HepG2 (cell line): ENCODE data around the gene OXLD1. TPM values are rescaled to one million over a fixed set of nuclear protein-coding genes. Genes with fewer than 3 reads are reported as not detected.

Experiments used
- ATAC-seq: fragments of 200-7000 bp; cut with Tn5 transposase; 3 replicates; pipeline ENCODE4 v1.9.1; 2020; ENCODE audit warnings: mild to moderate bottlenecking, moderate library complexity
- BruUV-seq: library from RNA; stranded (reverse); fragments of 400-500 nt; replicated peaks from 2 replicates; lab custom pipeline; 2021; lab: Mats Ljungman, UMichigan
- CTCF ChIA-PET: fragments of 300-600 bp; formaldehyde crosslinking; extraction: SDS; loops from one replicate; lab custom pipeline; 2021; ENCODE audit warnings: low total read pairs, inconsistent platforms, low intra/inter-chr PET ratio; lab: Yijun Ruan, JAX
- POLR2A ChIA-PET: fragments of 350-600 bp; sonication (Branson Sonifier 250); formaldehyde crosslinking; loops from one replicate; lab custom pipeline; 2020; ENCODE audit warnings: antibody characterized with exemption, inconsistent platforms; lab: Yijun Ruan, JAX
- DNase-seq: peaks from one replicate; pipeline ENCODE4 v3.0.0-alpha.2; 2015; ENCODE audit warnings: low spot score
- FAIRE-seq: peaks from 3 replicates; lab custom pipeline; 2011; peaks lifted over from hg19 to GRCh38; lab: Jason Lieb, UNC
- H2AFZ ChIP-seq: one replicate; pipeline ENCODE4 v1.6.1; 2011; ENCODE audit warnings: low read length, inconsistent platforms
- H3K27ac ChIP-seq: fragments of 300-600 bp; 3 replicates; pipeline ENCODE4 v1.8.0; 2011; ENCODE audit warnings: mixed run types, mild to moderate bottlenecking, mixed read lengths, low read length, inconsistent platforms; ENCODE audit not compliant: insufficient read depth; ENCODE audit errors: extremely low read length
- H3K27me3 ChIP-seq, 2 experiments: fragments of 200-600 bp in 1 of 2; 2 replicates in 1 of 2; 3 replicates in 1 of 2; pipeline versions ENCODE4 v1.6.0 to v1.8.0; 2011; ENCODE audit warnings: low read length in 2 of 2, mild to moderate bottlenecking in 2 of 2, moderate library complexity in 2 of 2, inconsistent platforms in 1 of 2; ENCODE audit not compliant: insufficient read depth in 2 of 2, control insufficient read depth in 1 of 2
- H3K36me3 ChIP-seq, 2 experiments: fragments of 200-600 bp in 1 of 2; replicated peaks in 1 of 2; 2 replicates in 1 of 2; 3 replicates in 1 of 2; pipeline versions ENCODE4 v1.5.1 to v1.8.0; 2011; ENCODE audit warnings: low read length in 2 of 2, inconsistent platforms in 1 of 2; ENCODE audit not compliant: insufficient read depth in 2 of 2, control insufficient read depth in 1 of 2
- H3K4me1 ChIP-seq: 2 replicates; pipeline ENCODE4 v1.5.1; 2012; ENCODE audit warnings: low read length, inconsistent platforms; ENCODE audit not compliant: insufficient read depth
- H3K4me2 ChIP-seq: 2 replicates; pipeline ENCODE4 v1.6.0; 2011; ENCODE audit warnings: low read depth, low read length, inconsistent platforms
- H3K4me3 ChIP-seq, 3 experiments: fragments of 200-600 bp in 1 of 3; sonication (generic), shearing (Covaris generic) in 1 of 3; replicated peaks in 1 of 3; 2 replicates each; pipeline ENCODE4 v1.5.1; 2011 to 2016; ENCODE audit warnings: low read length in 3 of 3, inconsistent platforms in 2 of 3, low read depth in 2 of 3, mild to moderate bottlenecking in 2 of 3, control low read depth in 1 of 3, mixed read lengths in 1 of 3; ENCODE audit not compliant: insufficient read depth in 1 of 3
- H3K79me2 ChIP-seq: one replicate; pipeline ENCODE4 v1.6.1; 2011; ENCODE audit warnings: low read length, inconsistent platforms; ENCODE audit not compliant: insufficient read depth
- H3K9ac ChIP-seq: 2 replicates; pipeline ENCODE4 v1.6.0; 2011; ENCODE audit warnings: mild to moderate bottlenecking, low read depth, low read length, inconsistent platforms; ENCODE audit not compliant: insufficient read depth
- H3K9me3 ChIP-seq: 2 replicates; pipeline ENCODE4 v1.5.1; 2012; ENCODE audit warnings: mild to moderate bottlenecking, low read length
- H4K20me1 ChIP-seq: 2 replicates; pipeline ENCODE4 v1.6.0; 2011; ENCODE audit warnings: inconsistent platforms, mild to moderate bottlenecking, low read length, moderate library complexity; ENCODE audit not compliant: insufficient read depth
- EEA1 ChIP-seq: sonication (generic); formaldehyde crosslinking; IDR thresholded peaks from 2 replicates; pipeline ENCODE4 v1.5.1; 2020; ENCODE audit warnings: mild to moderate bottlenecking, missing genetic modification reagents, borderline replicate concordance
- REPIN1 ChIP-seq: sonication (generic); formaldehyde crosslinking; IDR thresholded peaks from 2 replicates; pipeline ENCODE4 v1.8.0; 2022; ENCODE audit warnings: missing genetic modification reagents, low read depth, mild to moderate bottlenecking, borderline replicate concordance
- ZBTB4 ChIP-seq: sonication (generic); formaldehyde crosslinking; IDR thresholded peaks from 2 replicates; pipeline ENCODE4 v1.4.0; 2020; ENCODE audit warnings: missing genetic modification reagents, mild to moderate bottlenecking, borderline replicate concordance
- ZNF180 ChIP-seq: sonication (generic); formaldehyde crosslinking; IDR thresholded peaks from 2 replicates; pipeline ENCODE4 v1.4.0; 2020; ENCODE audit warnings: low read depth, missing genetic modification reagents, borderline replicate concordance
- ZNF318 ChIP-seq: sonication (generic); formaldehyde crosslinking; IDR thresholded peaks from 2 replicates; pipeline ENCODE4 v1.4.0; 2020; ENCODE audit warnings: mild to moderate bottlenecking, missing genetic modification reagents
- ZNF550 ChIP-seq: sonication (generic); formaldehyde crosslinking; IDR thresholded peaks from 2 replicates; pipeline ENCODE4 v1.4.0; 2020; ENCODE audit warnings: mild to moderate bottlenecking, missing genetic modification reagents, borderline replicate concordance
- ZNF615 ChIP-seq: sonication (generic); formaldehyde crosslinking; IDR thresholded peaks from 2 replicates; pipeline ENCODE4 v1.5.0; 2020; ENCODE audit warnings: mild to moderate bottlenecking, missing genetic modification reagents, borderline replicate concordance
- ZNF691 ChIP-seq: sonication (generic); formaldehyde crosslinking; IDR thresholded peaks from 2 replicates; pipeline ENCODE4 v1.4.0; 2020; ENCODE audit warnings: missing genetic modification reagents, low read depth, mild to moderate bottlenecking, borderline replicate concordance
- WGBS: methylation state at CpG from one replicate; pipeline ENCODE4 v1.1.6; 2017; ENCODE audit warnings: low lambda C conversion rate; 5-methylcytosine and 5-hydroxymethylcytosine counted together
- in situ Hi-C: cut with HindIII; loops from 2 replicates; pipeline ENCODE4 v1.10.0; 2017; ENCODE audit warnings: low pct_unique_long_range_greater_than_20kb; ENCODE audit not compliant: extremely low pct_ligation_motif_present
- intact Hi-C: fragments of 100-400 bp; cut with micrococcal nuclease; formaldehyde crosslinking; loops from one replicate; pipeline ENCODE4 v1.10.0; 2022; ENCODE audit not compliant: unreplicated experiment
- polyA plus RNA-seq, 8 experiments: library from polyadenylated mRNA; depleted of rRNA in 3 of 8; stranded (reverse) in 7 of 8; unstranded in 1 of 8; fragments of >200 nt; fragmentation: Illumina TruSeq in 4 of 8; extraction: Trizol in 4 of 8; gene quantifications; 2 replicates each; pipeline versions ENCODE4 v1.2.1 to v1.2.3, GENCODE V29; 2011 to 2016; ENCODE audit warnings: low read depth in 4 of 8, missing spikeins in 1 of 8, mixed read lengths in 1 of 8; ENCODE audit not compliant: insufficient read depth in 1 of 8
- total RNA-seq, 5 experiments: library from RNA; depleted of rRNA; stranded (reverse); fragments of >200 nt; fragmentation: Illumina TruSeq; extraction: Trizol; gene quantifications; 2 replicates each; pipeline ENCODE4 v1.2.3, GENCODE V29; 2016; ENCODE audit warnings: low read depth in 1 of 5

The OXLD1 gene
- total and polyA plus RNA-seq, 2 of the 13 experiments (the other 11 are each of a cell fraction or from before 2014, with no cell fraction given), result 27.1 to 37.5 TPM

- H3K27ac ChIP-seq, result peak overlapping the region; percentile 93
- POLR2A ChIA-PET, result interaction anchor here (0.8 to 6.3 kb wide), 19 partner anchors 9 to 389 kb away, joined by 3 to 143 read pairs (median 8); partner anchors contain the start of genes ARL16, CCDC137, DCXR and HGS
- peaks cover 32% of the 10 kb centered on the region for H3K4me1 ChIP-seq
- TF ChIP-seq REPIN1 (CRISPR knock-in tag) (no peak), ZBTB4 (CRISPR knock-in tag) (peak; percentile 87), ZNF180 (no peak), ZNF318 (CRISPR knock-in tag) (0 out of 2 replicates have a peak, but pooled peaks have one; percentile 11), ZNF550 (CRISPR knock-in tag) (peak; percentile 59; the same call in 1 of the 2 replicates), EEA1 (CRISPR knock-in tag) (0 out of 2 replicates have a peak, but pooled peaks have one; percentile 6), ZNF691 (0 out of 2 replicates have a peak, but pooled peaks have one; percentile 3), ZNF615 (CRISPR knock-in tag) (no peak)
Observed at GRCh38 chr17:81714412-81715106, 48.2 kb upstream of the OXLD1 start.

More at GRCh38 chr17:81714412-81715106, 48.2 kb upstream of the OXLD1 start:
- BruUV-seq, result no TSS peak
- FAIRE-seq (no peak), DNase-seq (no peak), ATAC-seq (no peak)
- intact Hi-C loops (no loop called here), in situ Hi-C loops (no loop called here)
- WGBS, result 88% methylated on average over 28 of the region's 39 CpGs
- H2AFZ ChIP-seq, result no peak overlapping the region
- H3K4me3 ChIP-seq, result peak overlapping the region; percentile 87 to 95 (median 92); a peak in 5 of 6 replicates
- no peaks in the 10 kb centered on the region for H3K9me3 ChIP-seq
- H4K20me1 ChIP-seq, result no peaks in the 10 kb centered on the region
- no peaks in the 10 kb centered on the region; a peak in 1 of 5 replicates for H3K27me3 ChIP-seq
- H3K36me3 ChIP-seq, result peaks cover 21 to 43% of the 10 kb centered on the region in 2 experiments
- CTCF ChIA-PET, result no interaction called here
- peak overlapping the region; percentile 93 for H3K9ac ChIP-seq
- H3K4me2 ChIP-seq, result peak overlapping the region; percentile 96
- H3K79me2 ChIP-seq, result peaks cover 31% of the 10 kb centered on the region
